Mesodermal cell (in vitro differentiated cells): ENCODE measurements around the gene PIK3R6.

ENCODE experiments used
- H3K27ac ChIP-seq: 2 replicates; pipeline ENCODE4 v1.7.0; 2013; ENCODE audit warnings: mild to moderate bottlenecking, low read depth, low read length, moderate library complexity; ENCODE audit not compliant: severe bottlenecking
- H3K36me3 ChIP-seq: 2 replicates; pipeline ENCODE4 v1.7.1; 2013; ENCODE audit warnings: mild to moderate bottlenecking, low read length, moderate library complexity; ENCODE audit not compliant: control insufficient read depth, insufficient read depth
- H3K4me1 ChIP-seq: one replicate; pipeline ENCODE4 v1.7.1; 2013; ENCODE audit warnings: mild to moderate bottlenecking, low read length; ENCODE audit not compliant: insufficient read depth, control insufficient read depth, poor library complexity, severe bottlenecking
- H3K4me3 ChIP-seq: 2 replicates; pipeline ENCODE4 v1.7.0; 2013; ENCODE audit warnings: low read length, control low read depth, mild to moderate bottlenecking; ENCODE audit not compliant: insufficient read depth, poor library complexity, severe bottlenecking; ENCODE audit errors: extremely low read depth
- H3K9me3 ChIP-seq: 2 replicates; pipeline ENCODE4 v1.7.1; 2013; ENCODE audit warnings: mild to moderate bottlenecking, low read length, moderate library complexity; ENCODE audit not compliant: control insufficient read depth
- WGBS, 2 experiments: methylation state at CpG; one replicate each; pipeline ENCODE4 v1.1.5; 2013; ENCODE audit warnings: missing lambda C conversion rate in 2 of 2; ENCODE audit not compliant: insufficient coverage in 2 of 2; 5-methylcytosine and 5-hydroxymethylcytosine counted together

PIK3R6 gene

GRCh38 chr17:8904201-8904600 is 36.7 kb upstream of the PIK3R6 start:
- Histone ChIP-seq H3K9me3 (no peaks in the 10 kb centered on the region), H3K27ac (no peak overlapping the region), H3K4me1 (no peaks in the 10 kb centered on the region), H3K36me3 (no peaks in the 10 kb centered on the region), H3K4me3 (no peak overlapping the region)
- WGBS, 2 experiments = 53 to 78% methylated on average over 1 of the region's 2 CpGs

- no peaks in the 10 kb centered on the region for H3K9me3 ChIP-seq
- no peaks in the 10 kb centered on the region for H3K4me1 ChIP-seq
- no peaks in the 10 kb centered on the region for H3K36me3 ChIP-seq
- no peak overlapping the region for H3K27ac ChIP-seq
- 51 to 80% methylated on average over 10 of the region's 15 CpGs for WGBS, 2 experiments
- no peak overlapping the region for H3K4me3 ChIP-seq
Observed at GRCh38 chr17:8900626-8901585, 33.4 kb upstream of the PIK3R6 start.

- Histone ChIP-seq H3K36me3 (no peaks in the 10 kb centered on the region), H3K4me1 (no peaks in the 10 kb centered on the region), H3K4me3 (no peak overlapping the region), H3K9me3 (no peaks in the 10 kb centered on the region), H3K27ac (no peak overlapping the region)
- WGBS, 2 experiments = 91 to 94% methylated on average over 5 of the region's 6 CpGs
Observed at GRCh38 chr17:8900207-8900606, 32.7 kb upstream of the PIK3R6 start.

- H3K4me1 ChIP-seq = peaks cover 7% of the 10 kb centered on the region
Observed at GRCh38 chr17:8898636-8899035, 31.2 kb upstream of the PIK3R6 start.

GRCh38 chr17:8898126-8898525 is 30.7 kb upstream of the PIK3R6 start:
- no peak overlapping the region for H3K27ac ChIP-seq
- peaks cover 7% of the 10 kb centered on the region for H3K4me1 ChIP-seq
- WGBS, 2 experiments = 90 to 100% methylated on average over 1 of the region's 2 CpGs

More at GRCh38 chr17:8898636-8899035, 31.2 kb upstream of the PIK3R6 start:
- no peak overlapping the region for H3K4me3 ChIP-seq
- H3K36me3 ChIP-seq = no peaks in the 10 kb centered on the region
- H3K9me3 ChIP-seq = no peaks in the 10 kb centered on the region
- no peak overlapping the region for H3K27ac ChIP-seq
- WGBS, 2 experiments = 93 to 94% methylated on average over 3 to 5 of the region's 6 CpGs

GRCh38 chr17:8896641-8897635 is 29.5 kb upstream of the PIK3R6 start:
- no peaks in the 10 kb centered on the region for H3K9me3 ChIP-seq
- no peak overlapping the region for H3K27ac ChIP-seq
- H3K4me3 ChIP-seq = no peak overlapping the region
- H3K4me1 ChIP-seq = peaks cover 7% of the 10 kb centered on the region
- WGBS, 2 experiments = 84 to 85% methylated on average over 9 to 12 of the region's 12 CpGs
- H3K36me3 ChIP-seq = no peaks in the 10 kb centered on the region

More at GRCh38 chr17:8898126-8898525, 30.7 kb upstream of the PIK3R6 start:
- no peak overlapping the region for H3K4me3 ChIP-seq
- H3K36me3 ChIP-seq = no peaks in the 10 kb centered on the region
- H3K9me3 ChIP-seq = no peaks in the 10 kb centered on the region

GRCh38 chr17:8896087-8896486 is 28.6 kb upstream of the PIK3R6 start:
- Histone ChIP-seq H3K4me1 (peaks cover 7% of the 10 kb centered on the region), H3K36me3 (no peaks in the 10 kb centered on the region), H3K4me3 (no peak overlapping the region), H3K9me3 (no peaks in the 10 kb centered on the region), H3K27ac (no peak overlapping the region)
- WGBS, 2 experiments = 100% methylated on average over 1 to 2 of the region's 3 CpGs

GRCh38 chr17:8894673-8895578 is 27.5 kb upstream of the PIK3R6 start:
- 36 to 48% methylated on average over 15 to 19 of the region's 24 CpGs for WGBS, 2 experiments

GRCh38 chr17:8894202-8894671 is 26.8 kb upstream of the PIK3R6 start:
- H3K4me3 ChIP-seq = no peak overlapping the region
- peaks cover 7% of the 10 kb centered on the region for H3K4me1 ChIP-seq
- no peaks in the 10 kb centered on the region for H3K9me3 ChIP-seq
- no peaks in the 10 kb centered on the region for H3K36me3 ChIP-seq
- H3K27ac ChIP-seq = no peak overlapping the region
- 27 to 28% methylated on average over 13 to 16 of the region's 17 CpGs for WGBS, 2 experiments

More at GRCh38 chr17:8894673-8895578, 27.5 kb upstream of the PIK3R6 start:
- Histone ChIP-seq H3K4me3 (no peak overlapping the region), H3K9me3 (no peaks in the 10 kb centered on the region), H3K27ac (no peak overlapping the region), H3K36me3 (no peaks in the 10 kb centered on the region), H3K4me1 (peaks cover 7% of the 10 kb centered on the region)
